Measurements from ENCODE around the gene HNF1B.

HNF1B gene

DNA sequence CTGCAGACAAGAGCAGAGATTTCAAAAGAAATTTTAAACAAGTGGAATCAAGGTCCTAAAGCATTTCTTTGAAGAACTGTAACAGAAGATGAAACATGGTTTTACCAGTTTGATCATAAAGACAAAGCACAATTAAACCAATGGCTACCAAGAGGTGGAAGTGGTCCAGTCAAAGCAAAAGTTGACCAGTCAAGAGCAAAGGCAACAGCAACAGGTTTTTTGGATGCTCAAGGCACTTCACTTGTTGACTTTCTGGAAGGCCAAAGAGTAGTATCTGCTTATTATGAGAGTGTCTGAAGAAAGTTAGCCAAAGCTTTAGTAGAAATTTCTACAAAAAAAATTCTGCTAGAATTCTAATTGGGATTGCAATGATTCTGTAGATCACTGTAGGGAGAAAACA, 106.9 kb downstream of the HNF1B start:
- no peak overlapping the region for H3K4me3 ChIP-seq (ENCODE audit: low read depth, low read length)
- TF ChIP-seq, protein P1, sequence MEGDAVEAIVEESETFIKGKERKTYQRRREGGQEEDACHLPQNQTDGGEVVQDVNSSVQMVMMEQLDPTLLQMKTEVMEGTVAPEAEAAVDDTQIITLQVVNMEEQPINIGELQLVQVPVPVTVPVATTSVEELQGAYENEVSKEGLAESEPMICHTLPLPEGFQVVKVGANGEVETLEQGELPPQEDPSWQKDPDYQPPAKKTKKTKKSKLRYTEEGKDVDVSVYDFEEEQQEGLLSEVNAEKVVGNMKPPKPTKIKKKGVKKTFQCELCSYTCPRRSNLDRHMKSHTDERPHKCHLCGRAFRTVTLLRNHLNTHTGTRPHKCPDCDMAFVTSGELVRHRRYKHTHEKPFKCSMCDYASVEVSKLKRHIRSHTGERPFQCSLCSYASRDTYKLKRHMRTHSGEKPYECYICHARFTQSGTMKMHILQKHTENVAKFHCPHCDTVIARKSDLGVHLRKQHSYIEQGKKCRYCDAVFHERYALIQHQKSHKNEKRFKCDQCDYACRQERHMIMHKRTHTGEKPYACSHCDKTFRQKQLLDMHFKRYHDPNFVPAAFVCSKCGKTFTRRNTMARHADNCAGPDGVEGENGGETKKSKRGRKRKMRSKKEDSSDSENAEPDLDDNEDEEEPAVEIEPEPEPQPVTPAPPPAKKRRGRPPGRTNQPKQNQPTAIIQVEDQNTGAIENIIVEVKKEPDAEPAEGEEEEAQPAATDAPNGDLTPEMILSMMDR (IDR thresholded peaks at IDR 0.05; ENCODE audit: borderline replicate concordance, insufficient read depth, low read depth, low read length), result no peak
